Loucy (cell line): ENCODE results near the gene PIP4K2C.

Source experiments
- CTCF ChIP-seq: fragments of 200-600 bp; sonication (generic); conservative IDR thresholded peaks from 2 replicates; pipeline ENCODE4 v1.5.1; 2014; ENCODE audit warnings: mild to moderate bottlenecking, antibody characterized with exemption, low read length
- EZH2phosphoT487 ChIP-seq: fragments of 200-600 bp; IDR thresholded peaks from 2 replicates; pipeline ENCODE4 v1.6.1; 2018; ENCODE audit warnings: antibody characterized with exemption, mild to moderate bottlenecking, moderate library complexity, borderline replicate concordance

GRCh38 chr12:57550641-57551549 is 40.1 kb upstream of the PIP4K2C start:
- no peak for TF ChIP-seq CTCF
- TF ChIP-seq EZH2phosphoT487: no peak
